Measurements from ENCODE around the gene TMIE. TPM values are rescaled to one million over a fixed set of nuclear protein-coding genes. Genes with fewer than 3 reads are reported as not detected.

TMIE gene
- total RNA-seq, 1 donor from 2014 or later: 0.48 TPM

GRCh38 chr3:46708401-46709156, 7.4 kb downstream of the TMIE start:
- DNase-seq (ENCODE audit: low spot score): no peak

GRCh38 chr3:46709157-46709654, 8.0 kb downstream of the TMIE start:
- no peak for DNase-seq (ENCODE audit: low spot score)

GRCh38 chr3:46709721-46710120, 8.5 kb downstream of the TMIE start:
- DNase-seq (ENCODE audit: low spot score): no peak

GRCh38 chr3:46710229-46710628, 9.0 kb downstream of the TMIE start:
- no peak for DNase-seq (ENCODE audit: low spot score)

GRCh38 chr3:46710671-46711295, 9.6 kb downstream of the TMIE start:
- DNase-seq (ENCODE audit: low spot score): no peak

- no peak for DNase-seq (ENCODE audit: low spot score)
These were observed 10.1 kb downstream of the TMIE start for GRCh38 chr3:46711305-46711704.

GRCh38 chr3:46711760-46712159, 10.6 kb downstream of the TMIE start:
- DNase-seq (ENCODE audit: low spot score): no peak

GRCh38 chr3:46712191-46713049, 11.2 kb downstream of the TMIE start:
- DNase-seq (ENCODE audit: low spot score): no peak

- no peak for DNase-seq (ENCODE audit: low spot score)
These were observed 12.1 kb downstream of the TMIE start for GRCh38 chr3:46713050-46713897.

- DNase-seq (ENCODE audit: low spot score): no peak
These were observed 12.8 kb downstream of the TMIE start for GRCh38 chr3:46713898-46714552.

- DNase-seq (ENCODE audit: low spot score): no peak
These were observed 13.7 kb downstream of the TMIE start for GRCh38 chr3:46714728-46715506.

- DNase-seq (ENCODE audit: low spot score): no peak
These were observed 14.4 kb downstream of the TMIE start for GRCh38 chr3:46715507-46716175.

GRCh38 chr3:46716461-46717441, 15.6 kb downstream of the TMIE start:
- no peak for DNase-seq (ENCODE audit: low spot score)

- DNase-seq (ENCODE audit: low spot score): no peak
These were observed 16.4 kb downstream of the TMIE start, which contains the start of gene PRSS50 for GRCh38 chr3:46717447-46718231. PRSS50 (minus strand) TSS chr3:46717869; CDS start chr3:46717824, 45 bp downstream.

- no peak for DNase-seq (ENCODE audit: low spot score)
These were observed 17.9 kb downstream of the TMIE start for GRCh38 chr3:46719044-46719565.

- DNase-seq (ENCODE audit: low spot score): no peak
These were observed 18.6 kb downstream of the TMIE start for GRCh38 chr3:46719735-46720271.

GRCh38 chr3:46721009-46721408, 19.8 kb downstream of the TMIE start:
- DNase-seq (ENCODE audit: low spot score): no peak

All from umbilical cord (tissue), 2 donors.